Loucy (cell line): ENCODE data around the gene TLCD2.

Source experiments
- CTCF ChIP-seq: fragments of 200-600 bp; sonication (generic); conservative IDR thresholded peaks from 2 replicates; pipeline ENCODE4 v1.5.1; 2014; ENCODE audit warnings: mild to moderate bottlenecking, antibody characterized with exemption, low read length
- EZH2phosphoT487 ChIP-seq: fragments of 200-600 bp; IDR thresholded peaks from 2 replicates; pipeline ENCODE4 v1.6.1; 2018; ENCODE audit warnings: antibody characterized with exemption, mild to moderate bottlenecking, moderate library complexity, borderline replicate concordance

GRCh38 chr17:1715803-1716075 is 5.6 kb upstream of the TLCD2 start:
- TF ChIP-seq CTCF (no peak), EZH2phosphoT487 (no peak)
